UCSD-AML1 (cell line): Measurements from ENCODE around the gene OSTF1.

ENCODE experiments used
- DNase-seq: peaks from one replicate; lab custom pipeline; 2025; ENCODE audit not compliant: unreplicated experiment; lab: John Stamatoyannopoulos, UW

Gene OSTF1

DNA sequence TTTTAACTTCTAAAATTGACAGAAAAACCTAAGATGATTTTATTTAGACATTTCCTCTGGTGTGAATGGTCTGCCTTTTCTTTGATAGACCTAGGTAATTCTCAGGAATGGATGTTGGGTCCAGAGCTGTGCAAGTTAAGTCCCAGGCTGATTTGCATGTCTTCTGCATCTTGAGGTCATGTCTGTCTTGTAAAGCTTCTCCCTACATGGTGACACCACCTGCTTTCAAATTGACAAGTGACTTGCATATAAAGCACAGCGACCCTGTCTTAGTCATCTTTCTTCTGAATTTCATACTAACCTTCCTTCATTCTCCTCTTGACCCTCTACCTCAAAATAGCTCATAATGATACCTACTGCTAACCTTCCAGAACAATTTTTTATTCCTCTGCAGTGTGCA is 29.2 kb downstream of the OSTF1 start:
- no peak for DNase-seq

DNA sequence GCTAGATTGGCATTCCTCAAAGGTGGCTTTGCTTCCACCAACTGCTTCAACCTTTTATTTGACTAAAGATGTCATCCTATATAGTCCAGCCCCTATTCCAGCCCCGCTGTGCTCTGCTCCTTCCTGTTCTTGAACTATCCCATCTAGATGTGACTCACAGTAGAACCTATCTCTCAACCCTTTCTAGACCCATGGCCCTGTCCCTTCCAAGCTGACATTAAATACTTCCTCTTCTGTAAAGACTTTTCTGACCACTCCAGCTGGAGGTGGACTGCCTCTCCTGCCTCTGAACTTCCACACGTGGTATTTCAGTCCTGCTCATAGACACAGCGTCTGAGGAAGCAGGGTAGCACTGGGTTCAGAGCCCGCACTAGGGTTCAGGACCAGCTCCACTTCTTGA is 32.4 kb downstream of the OSTF1 start:
- no peak for DNase-seq

DNA sequence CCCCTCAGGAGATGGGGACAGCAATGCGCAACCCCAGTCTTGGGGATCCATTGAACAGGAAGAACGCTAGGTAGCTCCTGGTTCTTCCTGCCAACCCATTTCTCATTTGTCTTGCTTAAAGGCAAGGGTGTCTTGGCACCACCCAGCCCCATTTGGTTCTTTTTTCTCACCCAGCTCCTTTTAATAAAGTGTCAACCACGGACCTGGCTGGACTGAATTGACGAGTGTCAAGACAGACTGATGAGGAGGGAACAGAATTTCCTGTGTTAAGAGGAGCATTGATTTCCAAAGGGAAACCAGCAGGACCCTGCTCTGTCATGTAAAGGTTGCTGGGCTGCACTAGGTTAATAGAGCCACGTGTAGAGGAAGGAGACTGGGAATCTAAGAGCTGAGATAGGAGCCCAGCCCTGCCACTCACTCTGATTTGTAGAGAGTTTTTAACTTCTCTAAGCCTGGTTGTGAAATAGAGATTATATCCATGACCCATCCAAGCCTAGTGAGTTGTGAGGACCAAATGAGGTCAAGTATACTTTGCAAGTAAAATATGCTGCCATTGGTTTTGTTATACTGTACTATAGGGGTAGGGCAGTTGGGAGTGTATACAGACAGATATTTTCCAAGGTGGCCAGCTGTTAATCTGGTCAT is 33.7 kb downstream of the OSTF1 start:
- DNase-seq: no peak

DNA sequence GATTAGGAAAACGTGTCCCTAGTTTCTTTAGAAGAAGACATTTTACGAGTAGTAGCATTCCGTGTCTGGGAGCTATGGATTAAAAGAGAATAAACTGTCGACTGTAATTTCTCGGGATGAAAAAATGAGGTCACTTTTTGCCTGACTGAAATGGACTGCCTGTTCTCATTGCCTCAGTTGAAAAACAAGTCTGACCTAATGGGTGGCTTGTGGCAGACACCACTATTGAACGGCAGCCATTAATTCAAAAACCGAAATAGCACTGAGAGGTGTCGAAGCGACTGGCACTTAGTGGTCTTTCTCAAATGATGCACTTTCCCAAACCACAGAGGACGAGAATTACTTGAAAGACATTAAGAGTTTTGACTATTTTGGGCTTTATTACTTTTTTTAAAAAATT is 35.4 kb downstream of the OSTF1 start:
- no peak for DNase-seq

DNA sequence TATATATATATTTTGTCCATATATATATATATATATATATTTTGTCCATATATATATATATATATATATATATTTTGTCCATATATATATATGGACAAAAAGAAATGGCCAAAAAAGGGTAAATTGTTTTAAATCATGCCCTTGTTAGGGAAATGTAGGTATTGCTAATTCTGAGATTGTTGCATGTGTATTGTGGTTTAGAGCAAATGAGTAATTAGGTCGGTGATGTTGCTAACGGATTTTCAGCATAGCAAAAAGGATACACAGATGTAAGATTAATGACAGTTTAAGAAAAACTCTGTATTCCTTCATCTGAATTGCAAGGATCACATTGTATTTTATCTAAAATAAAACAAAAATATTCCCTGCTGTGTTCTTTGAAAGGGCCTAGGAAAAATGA is 40.2 kb downstream of the OSTF1 start:
- no peak for DNase-seq

DNA sequence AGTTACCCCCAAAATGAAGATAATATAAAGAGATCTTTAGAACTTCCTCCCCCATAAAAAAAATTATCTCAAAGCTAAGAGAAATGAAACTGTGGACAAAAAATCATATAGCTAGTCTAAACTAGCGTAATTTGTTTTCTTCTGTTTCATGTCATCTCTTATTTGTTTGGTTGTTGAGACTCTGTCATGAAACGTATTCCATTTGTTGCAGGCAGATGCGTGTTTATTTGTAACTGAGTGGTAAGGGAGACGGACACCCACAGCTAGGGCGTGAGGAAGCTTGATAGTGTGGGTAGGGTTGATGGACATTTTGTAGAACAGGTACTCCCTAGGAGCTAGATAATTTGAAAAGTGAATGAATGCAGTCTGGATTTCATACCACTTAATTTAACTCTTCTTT is 41.9 kb downstream of the OSTF1 start:
- DNase-seq: no peak

DNA sequence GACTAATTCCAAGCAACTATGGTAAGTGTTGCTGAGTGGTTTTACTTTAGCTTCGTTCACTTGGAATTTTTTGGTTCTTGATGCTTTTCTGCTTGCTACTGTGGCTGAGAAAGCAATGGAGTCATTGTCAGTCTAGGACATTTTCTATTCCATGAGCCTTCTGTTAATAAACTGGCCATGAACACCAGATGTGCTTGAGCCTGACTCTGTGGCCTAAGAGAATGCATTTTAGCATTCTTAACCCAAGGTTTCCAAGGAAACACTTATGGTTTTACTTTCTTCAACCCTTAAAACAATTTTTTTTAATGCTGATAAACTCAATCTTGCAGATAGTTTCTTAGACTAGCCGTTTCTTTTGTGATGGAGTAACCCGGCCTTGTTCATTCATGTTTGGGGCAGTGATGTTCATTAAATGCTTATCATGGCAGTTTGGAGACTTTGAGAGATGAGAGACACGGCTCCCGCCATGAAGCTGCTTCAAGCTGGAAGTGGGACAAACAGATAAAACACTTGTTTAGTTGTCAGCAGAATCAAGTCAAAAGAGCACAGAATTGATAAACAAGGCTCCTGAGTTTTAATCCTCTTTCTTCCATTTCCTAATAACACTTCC is 42.4 kb downstream of the OSTF1 start:
- no peak for DNase-seq

DNA sequence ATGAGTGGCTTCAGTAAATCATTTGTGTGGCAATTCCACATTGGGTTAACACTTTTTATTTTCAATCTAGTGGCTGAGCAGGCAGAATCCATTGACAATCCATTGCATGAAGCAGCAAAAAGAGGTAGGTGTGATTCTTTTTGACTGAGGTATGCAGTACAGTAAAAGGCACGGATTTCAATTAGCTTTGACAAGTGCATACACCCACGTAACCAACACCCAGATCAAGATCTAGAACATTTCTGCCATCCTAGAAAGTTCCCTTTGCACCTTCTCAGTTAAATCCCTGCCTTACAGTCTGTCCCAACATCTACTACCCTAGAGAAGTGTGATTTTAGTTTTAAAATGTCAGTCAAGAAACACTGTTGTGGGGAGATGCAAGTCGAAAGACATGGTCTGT is 43.4 kb downstream of the OSTF1 start:
- no peak for DNase-seq

DNA sequence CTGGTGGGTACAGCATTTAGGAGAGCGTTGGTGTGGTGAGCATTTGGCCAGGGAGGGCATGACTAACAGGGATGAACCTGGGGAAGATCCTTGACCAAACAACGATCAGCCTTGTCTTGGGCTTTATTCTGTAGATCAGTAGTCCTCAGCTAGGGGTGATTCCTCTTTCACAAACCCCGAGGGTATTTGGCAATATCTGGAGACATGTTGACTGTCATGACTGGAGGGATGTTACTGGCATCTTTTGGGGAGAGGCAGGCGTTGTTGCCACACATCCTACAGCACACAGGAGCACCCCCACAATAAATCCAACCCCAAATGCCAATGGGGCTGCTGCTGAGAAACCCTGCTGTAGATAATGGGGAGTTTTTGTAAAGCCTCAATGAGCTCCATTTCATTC is 43.9 kb downstream of the OSTF1 start:
- no peak for DNase-seq

DNA sequence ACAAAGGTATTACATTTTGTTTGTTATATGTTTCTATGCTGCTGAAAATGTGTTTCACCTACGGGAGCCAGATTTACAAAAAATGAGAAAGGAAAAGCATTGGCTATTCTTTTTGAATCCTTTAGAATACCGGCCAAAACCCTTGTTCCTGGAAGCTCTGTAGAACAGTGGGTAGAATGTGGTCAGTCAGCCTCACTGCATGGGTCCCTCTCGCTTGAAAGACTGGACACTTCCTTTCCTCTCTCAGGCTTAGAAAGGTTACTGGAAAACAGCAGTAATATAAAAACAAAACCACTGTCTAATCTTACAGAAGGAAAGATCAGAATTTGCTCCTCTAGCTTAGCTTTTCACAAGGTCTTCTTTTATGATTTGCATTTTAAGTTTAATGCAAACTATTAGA is 45.1 kb downstream of the OSTF1 start:
- no peak for DNase-seq

DNA sequence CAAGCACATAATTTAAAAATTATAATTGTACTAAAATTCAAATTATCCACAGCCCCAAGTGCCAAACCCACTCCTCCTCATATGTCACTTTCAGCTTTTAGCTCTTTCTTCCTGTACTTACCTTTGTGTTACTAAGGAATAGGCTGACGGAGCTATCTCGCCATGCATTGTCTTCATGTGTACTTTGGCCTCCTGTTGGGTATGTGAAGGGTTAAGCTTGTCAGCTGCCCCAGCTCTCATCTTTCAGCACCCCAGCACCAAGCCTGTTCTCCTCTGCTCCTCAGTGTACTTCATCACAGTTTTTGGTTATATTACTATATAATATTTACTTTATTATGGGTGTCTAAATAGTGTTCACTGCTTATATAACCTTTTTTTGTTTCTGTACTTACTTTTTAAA is 46.2 kb downstream of the OSTF1 start:
- DNase-seq: no peak

DNA sequence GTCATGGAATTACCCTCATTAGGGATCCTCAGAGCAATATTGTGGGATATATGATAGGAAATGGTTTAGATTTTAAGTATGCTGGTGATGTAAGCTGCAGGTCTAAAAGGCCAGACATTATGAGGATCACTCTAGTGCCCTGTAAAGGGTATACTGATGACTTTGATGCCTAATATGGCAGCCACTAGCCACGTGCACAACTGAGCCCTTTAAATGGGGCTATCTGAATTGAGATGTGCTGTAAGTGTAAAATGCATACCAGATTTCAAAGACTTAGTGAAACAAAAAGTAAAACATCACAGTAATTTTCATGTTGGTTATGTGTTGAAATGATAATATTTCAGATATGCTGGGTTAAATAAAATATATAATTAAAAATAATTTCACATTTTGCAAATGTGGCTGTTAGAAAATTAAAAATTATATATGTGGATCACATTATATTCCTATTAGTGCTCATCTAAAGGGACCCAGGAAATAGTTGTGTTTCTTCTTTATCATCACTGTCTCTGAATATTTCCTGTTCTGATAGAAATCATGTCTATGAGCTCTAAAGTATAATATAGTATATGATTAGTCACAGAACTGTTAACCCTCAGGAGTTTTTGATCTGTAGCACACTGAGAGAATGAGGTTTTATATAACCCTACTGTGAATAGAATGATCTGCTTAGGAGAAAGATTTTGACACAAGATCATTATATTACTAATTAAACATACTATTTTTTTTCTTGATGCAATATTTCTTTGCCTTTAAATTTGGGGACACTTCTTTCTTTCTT is 50.1 kb downstream of the OSTF1 start:
- no peak for DNase-seq

DNA sequence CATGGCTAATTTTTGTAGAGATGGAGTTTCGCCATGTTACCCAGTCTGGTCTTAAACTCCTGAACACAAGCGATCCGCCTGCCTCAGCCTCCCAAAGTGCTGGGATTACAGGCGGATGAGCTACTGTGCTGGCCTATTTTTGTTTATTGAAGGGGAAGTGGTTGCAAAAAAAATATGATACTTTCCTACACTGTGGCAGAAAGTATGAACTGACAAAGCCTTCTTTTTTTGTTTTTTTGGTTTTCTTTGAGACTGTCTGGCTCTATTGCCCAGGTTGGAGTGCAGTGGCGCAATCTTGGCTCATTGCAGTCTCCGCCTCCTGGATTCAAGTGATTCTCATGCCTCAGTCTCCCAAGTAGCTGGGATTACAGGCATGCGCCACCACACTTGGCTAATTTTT is 50.9 kb downstream of the OSTF1 start:
- DNase-seq: no peak

DNA sequence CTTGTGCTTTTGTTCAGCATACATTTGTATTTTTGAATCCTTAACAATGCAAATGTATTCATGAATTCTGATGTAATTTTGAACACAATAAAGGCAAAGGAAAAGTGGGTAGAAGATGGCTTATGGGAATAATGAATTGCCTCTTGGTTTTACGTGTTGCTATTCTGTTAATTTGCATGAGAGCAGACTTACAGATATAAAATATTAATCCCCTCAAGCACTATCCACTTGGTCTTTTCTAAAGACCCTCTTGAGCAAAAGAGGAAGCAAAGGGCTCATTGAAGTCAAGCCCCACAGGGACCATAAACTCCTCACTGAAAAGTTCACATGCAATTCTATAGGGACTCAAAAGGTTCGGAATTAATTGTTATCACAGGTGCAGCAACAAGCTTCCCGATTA is 51.9 kb downstream of the OSTF1 start:
- DNase-seq: no peak

DNA sequence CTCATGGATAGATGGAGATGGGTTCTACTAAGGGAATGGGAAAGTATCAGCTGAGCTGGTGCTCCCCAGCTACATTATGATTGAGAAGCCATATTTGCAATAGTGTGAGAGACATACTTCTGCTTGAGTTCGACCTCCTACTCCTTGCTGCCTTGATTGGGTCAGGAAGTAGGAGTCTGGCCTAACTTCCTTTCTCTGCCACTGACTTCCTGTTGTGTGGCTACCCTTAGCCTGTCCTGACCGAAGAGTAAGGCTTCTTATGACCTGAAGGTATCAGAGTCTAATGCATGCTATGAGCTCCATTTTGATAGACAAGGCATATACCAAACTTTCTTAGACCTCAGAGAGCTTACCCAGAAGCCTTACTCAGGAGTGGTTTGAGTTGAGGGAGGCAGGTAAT is 53.9 kb downstream of the OSTF1 start:
- peak; percentile 35 for DNase-seq

DNA sequence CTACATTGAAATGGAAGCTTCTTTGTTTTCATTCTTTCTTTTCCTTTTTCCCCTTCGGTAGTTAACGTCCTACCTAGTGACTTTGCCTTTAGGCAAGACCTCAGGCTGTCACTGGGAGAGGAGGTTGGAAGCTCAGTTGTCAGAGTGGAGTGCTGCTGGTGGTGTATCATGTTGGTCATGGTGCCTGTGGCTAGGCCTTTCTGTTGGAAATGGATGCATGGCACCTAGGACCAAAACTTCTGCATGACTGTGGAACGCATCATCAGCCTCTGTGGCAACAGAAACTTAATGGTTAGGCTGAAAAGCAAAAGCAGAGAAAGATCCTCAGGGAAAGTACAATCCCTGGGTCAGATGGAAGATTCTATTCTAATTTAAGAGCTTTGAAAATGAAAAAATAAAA is 57.9 kb downstream of the OSTF1 start:
- DNase-seq: no peak

DNA sequence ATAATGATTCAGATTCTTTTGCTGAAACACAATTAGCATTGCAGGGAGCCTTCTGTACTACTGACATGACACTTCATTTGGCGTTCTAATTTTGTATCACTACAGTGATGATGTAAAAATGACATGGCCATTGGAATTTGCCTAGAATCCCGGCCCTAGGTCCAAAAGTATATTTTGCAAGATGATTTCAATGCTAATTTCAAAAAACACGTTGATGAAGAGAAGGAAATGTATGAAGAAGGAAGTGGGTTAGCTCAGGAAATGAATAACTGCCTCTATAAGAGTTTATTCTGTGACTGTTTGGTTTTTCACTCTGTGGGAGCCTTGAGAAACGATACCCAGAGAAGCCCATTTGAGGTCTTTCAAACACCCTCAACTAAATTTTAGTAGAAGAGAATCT is 59.3 kb downstream of the OSTF1 start:
- no peak for DNase-seq

DNA sequence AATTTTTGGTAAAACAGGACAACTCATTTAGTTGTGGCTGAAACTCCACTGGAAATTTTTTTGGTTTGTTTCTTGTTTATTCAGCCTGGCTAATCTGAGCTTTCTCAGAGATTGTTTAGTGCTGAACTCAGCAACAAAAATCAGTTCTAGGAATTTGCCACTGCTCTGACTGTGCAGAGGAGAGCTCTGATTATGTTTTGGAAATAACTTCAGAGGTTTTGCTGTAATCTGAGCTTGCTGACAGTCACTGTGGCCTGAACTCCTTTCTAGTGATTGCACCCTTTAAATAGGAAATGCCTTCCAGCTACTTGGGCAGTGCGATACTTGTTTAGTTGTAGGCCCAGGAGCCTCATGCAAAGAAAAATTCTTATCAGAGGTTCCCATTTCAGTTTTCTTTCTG is 60.2 kb downstream of the OSTF1 start:
- no peak for DNase-seq

DNA sequence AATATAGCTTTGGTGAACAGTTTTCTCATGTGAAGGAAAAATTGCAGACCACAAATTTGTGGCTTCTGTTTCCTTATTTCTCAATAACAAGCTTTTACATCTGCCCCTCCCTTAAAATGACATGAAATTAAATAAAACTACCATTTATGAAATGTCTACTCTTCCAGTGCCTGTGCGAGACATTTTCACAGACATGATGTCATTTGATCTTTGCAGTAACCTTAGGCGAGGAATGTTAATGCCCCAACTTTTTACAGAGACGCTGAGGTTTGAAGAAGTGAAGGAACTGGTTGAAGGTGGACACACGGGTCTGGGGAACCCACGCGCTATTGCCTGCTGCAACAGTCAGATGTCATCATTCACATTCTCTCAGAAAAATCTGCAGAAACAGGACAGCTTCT is 61.5 kb downstream of the OSTF1 start:
- DNase-seq: peak; percentile 12

DNA sequence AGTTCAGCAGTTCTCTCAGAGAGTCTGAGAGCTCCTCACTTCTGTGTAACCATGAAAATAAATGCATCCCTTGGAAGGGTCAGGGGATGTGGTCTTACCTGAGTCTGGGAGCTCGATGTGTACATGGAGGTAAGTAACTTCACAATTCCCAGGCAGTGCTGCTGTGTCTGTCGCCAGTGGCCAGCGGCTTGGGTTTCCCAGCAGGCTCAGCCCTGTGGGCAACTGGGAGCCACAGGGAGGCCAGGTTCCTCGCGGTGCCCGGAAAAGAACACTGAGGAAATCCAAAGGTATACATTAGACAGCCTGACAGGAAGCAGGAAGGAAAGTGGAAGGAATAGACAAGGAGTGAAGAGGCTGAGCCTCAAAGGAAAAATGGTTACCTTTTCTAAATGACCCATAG is 62.2 kb downstream of the OSTF1 start:
- no peak for DNase-seq

DNA sequence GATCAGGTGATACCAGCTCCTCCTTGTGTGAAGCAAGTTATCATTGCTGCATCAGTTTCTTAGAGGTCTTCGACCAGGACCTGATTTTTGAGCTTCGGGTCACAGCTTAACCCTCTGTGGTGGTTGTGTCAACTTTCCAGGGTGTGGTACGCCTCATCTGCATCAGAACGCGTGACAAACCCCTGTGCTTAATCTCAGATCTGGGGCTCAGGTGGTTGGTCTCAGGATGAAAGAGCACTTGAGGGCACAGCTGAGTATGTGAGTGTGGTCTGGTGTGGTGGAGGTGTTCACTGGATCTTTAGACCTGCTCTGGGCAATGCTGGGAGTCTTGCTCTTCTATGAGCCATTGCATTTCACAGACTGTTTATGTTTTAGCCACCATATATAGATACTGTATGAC is 64.1 kb downstream of the OSTF1 start:
- DNase-seq: no peak

DNA sequence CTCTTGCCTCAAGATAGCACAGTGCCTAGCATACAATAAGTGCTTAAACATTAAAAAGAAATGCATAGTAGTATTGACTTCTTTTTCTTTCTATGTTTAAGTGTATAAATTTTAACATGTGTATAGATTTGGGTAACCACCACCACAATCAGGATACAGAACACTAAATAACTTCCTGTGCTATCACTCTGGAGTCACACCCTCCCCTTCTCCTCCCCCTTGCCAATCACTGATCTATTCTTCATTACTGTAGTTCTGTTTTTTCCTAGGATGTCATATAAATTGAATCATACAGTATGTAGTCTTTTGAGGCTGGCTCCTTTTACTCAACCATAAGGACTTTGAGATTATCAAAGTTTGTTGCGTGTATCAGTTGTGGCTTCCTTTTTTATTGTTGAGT is 68.5 kb downstream of the OSTF1 start:
- DNase-seq: no peak
